ENCODE measurements around the gene CDC42EP1. TPM values are rescaled to one million over a fixed set of nuclear protein-coding genes. Genes with fewer than 3 reads are reported as not detected.

The CDC42EP1 gene
- total RNA-seq, 1 donor from 2014 or later, result 5.8 TPM

- peaks cover 9% of the 10 kb centered on the region for H3K36me3 ChIP-seq (ENCODE audit: control insufficient read depth, insufficient read depth, low read length)
- TF ChIP-seq CTCF (IDR thresholded peaks at IDR 0.05; ENCODE audit: insufficient read depth, low read length, severe bottlenecking), result peak; percentile 96
- FAIRE-seq (no peak), DNase-seq (ENCODE audit: low read depth) (peak; percentile 76)
- H3K4me3 ChIP-seq (ENCODE audit: low read depth, low read length), result peak overlapping the region; percentile 88
- no peaks in the 10 kb centered on the region for H3K27me3 ChIP-seq (ENCODE audit: control insufficient read depth, insufficient read depth, low read length)
Observed at GRCh38 chr22:37561212-37562048, 1.1 kb downstream of the CDC42EP1 start.

GRCh38 chr22:37562049-37562875 is 2.0 kb downstream of the CDC42EP1 start:
- FAIRE-seq (no peak), DNase-seq (ENCODE audit: low read depth) (no peak)
- no peak for TF ChIP-seq CTCF (IDR thresholded peaks at IDR 0.05; ENCODE audit: insufficient read depth, low read length, severe bottlenecking)
- peaks cover 14% of the 10 kb centered on the region for H3K36me3 ChIP-seq (ENCODE audit: control insufficient read depth, insufficient read depth, low read length)
- peak overlapping the region; percentile 88 for H3K4me3 ChIP-seq (ENCODE audit: low read depth, low read length)
- no peaks in the 10 kb centered on the region for H3K27me3 ChIP-seq (ENCODE audit: control insufficient read depth, insufficient read depth, low read length)

- H3K4me3 ChIP-seq (ENCODE audit: low read depth, low read length), result no peak overlapping the region
- FAIRE-seq (peak; percentile 85), DNase-seq (ENCODE audit: low read depth) (peak; percentile 90)
- peaks cover 18% of the 10 kb centered on the region for H3K36me3 ChIP-seq (ENCODE audit: control insufficient read depth, insufficient read depth, low read length)
- no peaks in the 10 kb centered on the region for H3K27me3 ChIP-seq (ENCODE audit: control insufficient read depth, insufficient read depth, low read length)
- TF ChIP-seq CTCF (IDR thresholded peaks at IDR 0.05; ENCODE audit: insufficient read depth, low read length, severe bottlenecking), result no peak
Observed at GRCh38 chr22:37563153-37564081, 3.1 kb downstream of the CDC42EP1 start.

- FAIRE-seq (peak; percentile 97), DNase-seq (ENCODE audit: low read depth) (no peak)
- H3K36me3 ChIP-seq (ENCODE audit: control insufficient read depth, insufficient read depth, low read length), result peaks cover 20% of the 10 kb centered on the region
Observed at GRCh38 chr22:37564111-37564711, 3.9 kb downstream of the CDC42EP1 start.

More at GRCh38 chr22:37564111-37564711, 3.9 kb downstream of the CDC42EP1 start:
- TF ChIP-seq CTCF (IDR thresholded peaks at IDR 0.05; ENCODE audit: insufficient read depth, low read length, severe bottlenecking), result no peak
- Histone ChIP-seq H3K4me3 (ENCODE audit: low read depth, low read length) (no peak overlapping the region), H3K27me3 (ENCODE audit: control insufficient read depth, insufficient read depth, low read length) (no peaks in the 10 kb centered on the region)

Data from bronchial epithelial cell (primary cell).